H1 (cell line): ENCODE measurements around the gene NSUN7. TPM values are rescaled to one million over a fixed set of nuclear protein-coding genes. Genes with fewer than 3 reads are reported as not detected.

Source experiments
- CTCF ChIA-PET: fragments of 300-600 bp; sonication (Branson Sonifier 250); formaldehyde crosslinking; loops from one replicate; lab custom pipeline; 2021; ENCODE audit not compliant: partially characterized antibody; lab: Charles Lee
- POLR2A ChIA-PET: fragments of 300-600 bp; sonication (Branson Sonifier 250); formaldehyde crosslinking; loops from one replicate; lab custom pipeline; 2021; ENCODE audit warnings: inconsistent platforms; ENCODE audit not compliant: partially characterized antibody; lab: Charles Lee
- DNase-seq, 2 experiments: peaks; one replicate each; pipeline versions ENCODE4 v3.0.0 to v3.0.0-alpha.2; 2010 to 2022; ENCODE audit warnings: low spot score in 2 of 2, low read depth in 1 of 2, mixed read lengths in 1 of 2
- FAIRE-seq: peaks from 2 replicates; lab custom pipeline; 2011; peaks lifted over from hg19 to GRCh38; lab: Jason Lieb, UNC
- H2AFZ ChIP-seq: 2 replicates; pipeline ENCODE4 v1.8.1; 2012; ENCODE audit warnings: low read length, inconsistent platforms
- H2AK5ac ChIP-seq: 2 replicates; pipeline ENCODE4 v1.6.1; 2013; ENCODE audit warnings: low read depth, low read length
- H2BK120ac ChIP-seq: replicated peaks from 2 replicates; pipeline ENCODE3; 2013; ENCODE audit warnings: low read depth, low read length, inconsistent platforms
- H2BK12ac ChIP-seq: 2 replicates; pipeline ENCODE4 v1.6.1; 2013; ENCODE audit warnings: low read depth, low read length
- H2BK15ac ChIP-seq: 2 replicates; pipeline ENCODE4 v1.6.1; 2013; ENCODE audit warnings: low read length
- H2BK20ac ChIP-seq: 2 replicates; pipeline ENCODE4 v1.6.1; 2013; ENCODE audit warnings: low read length
- H2BK5ac ChIP-seq: 2 replicates; pipeline ENCODE4 v1.6.1; 2013; ENCODE audit warnings: low read depth, low read length
- H3K14ac ChIP-seq: 2 replicates; pipeline ENCODE4 v1.6.1; 2013; ENCODE audit warnings: inconsistent platforms; ENCODE audit not compliant: insufficient read length
- H3K18ac ChIP-seq: 2 replicates; pipeline ENCODE4 v1.6.1; 2013; ENCODE audit warnings: low read length; ENCODE audit errors: extremely low read depth
- H3K23ac ChIP-seq: 2 replicates; pipeline ENCODE4 v1.6.1; 2013; ENCODE audit warnings: inconsistent platforms; ENCODE audit not compliant: insufficient read length
- H3K23me2 ChIP-seq: 2 replicates; pipeline ENCODE4 v1.6.1; 2013; ENCODE audit warnings: low read depth, low read length
- H3K27ac ChIP-seq: 2 replicates; pipeline ENCODE4 v1.6.1; 2011; ENCODE audit warnings: low read depth, low read length, inconsistent platforms
- H3K27me3 ChIP-seq, 4 experiments: replicated peaks in 1 of 4; 1 replicate in 1 of 4; 2 replicates in 3 of 4; pipeline versions ENCODE4 v1.6.1 to v1.8.1; 2011 to 2013; ENCODE audit warnings: low read length in 3 of 4, mild to moderate bottlenecking in 3 of 4, inconsistent platforms in 2 of 4, mixed read lengths in 2 of 4, moderate library complexity in 1 of 4; ENCODE audit not compliant: control insufficient read depth in 3 of 4, insufficient read depth in 3 of 4; ENCODE audit errors: extremely low read depth in 1 of 4
- H3K36me3 ChIP-seq, 4 experiments: 2 replicates each; pipeline versions ENCODE4 v1.6.1 to v1.8.1; 2011 to 2013; ENCODE audit warnings: mild to moderate bottlenecking in 4 of 4, low read length in 3 of 4, moderate library complexity in 2 of 4, control low read depth in 1 of 4, inconsistent platforms in 1 of 4; ENCODE audit not compliant: insufficient read depth in 4 of 4, control insufficient read depth in 2 of 4
- H3K4ac ChIP-seq: replicated peaks from 2 replicates; pipeline ENCODE3; 2013; ENCODE audit warnings: low read length, low read depth, mixed read lengths, inconsistent platforms; ENCODE audit not compliant: insufficient read length
- H3K4me1 ChIP-seq, 4 experiments: replicated peaks in 1 of 4; 1 replicate in 1 of 4; 2 replicates in 3 of 4; pipeline versions ENCODE4 v1.6.1 to v1.8.1; 2011 to 2013; ENCODE audit warnings: low read length in 3 of 4, inconsistent platforms in 2 of 4, mixed read lengths in 1 of 4; ENCODE audit not compliant: insufficient read depth in 4 of 4, control insufficient read depth in 3 of 4
- H3K4me2 ChIP-seq, 2 experiments: 2 replicates each; pipeline versions ENCODE4 v1.6.1 to v1.8.1; 2011 to 2013; ENCODE audit warnings: low read depth in 2 of 2, low read length in 2 of 2, control low read depth in 1 of 2, inconsistent platforms in 1 of 2, mild to moderate bottlenecking in 1 of 2; ENCODE audit not compliant: insufficient read depth in 1 of 2
- H3K4me3 ChIP-seq, 4 experiments: fragments of 200-600, 300-600 bp in 1 of 4; sonication (generic), shearing (Covaris generic), sonication (Bioruptor Twin) in 1 of 4; 2 replicates each; pipeline versions ENCODE4 v1.5.1 to v1.8.1; 2011 to 2016; ENCODE audit warnings: low read length in 4 of 4, low read depth in 3 of 4, control low read depth in 2 of 4, inconsistent platforms in 2 of 4, mild to moderate bottlenecking in 2 of 4, mixed read lengths in 1 of 4, moderate library complexity in 1 of 4; ENCODE audit not compliant: insufficient read depth in 2 of 4; ENCODE audit errors: extremely low read depth in 1 of 4
- H3K56ac ChIP-seq: replicated peaks from 2 replicates; pipeline ENCODE3; 2013; ENCODE audit warnings: low read depth, mild to moderate bottlenecking, mixed read lengths, low read length, inconsistent platforms; ENCODE audit not compliant: insufficient read length
- H3K79me1 ChIP-seq: 2 replicates; pipeline ENCODE4 v1.6.1; 2013; ENCODE audit warnings: low read depth, low read length, control low read depth
- H3K79me2 ChIP-seq, 2 experiments: 2 replicates each; pipeline versions ENCODE4 v1.6.1 to v1.8.1; 2012 to 2013; ENCODE audit warnings: low read length in 2 of 2, mild to moderate bottlenecking in 2 of 2, inconsistent platforms in 1 of 2; ENCODE audit not compliant: insufficient read depth in 2 of 2, control insufficient read depth in 1 of 2
- H3K9ac ChIP-seq, 4 experiments: replicated peaks in 1 of 4; 1 replicate in 1 of 4; 2 replicates in 3 of 4; pipeline versions ENCODE4 v1.6.1 to v1.8.1; 2011 to 2013; ENCODE audit warnings: low read depth in 3 of 4, low read length in 3 of 4, control low read depth in 2 of 4, mild to moderate bottlenecking in 2 of 4, moderate library complexity in 2 of 4, inconsistent platforms in 1 of 4; ENCODE audit errors: extremely low read depth in 1 of 4
- H3K9me3 ChIP-seq, 2 experiments: 2 replicates each; pipeline versions ENCODE4 v1.6.1 to v1.8.1; 2012 to 2013; ENCODE audit warnings: mild to moderate bottlenecking in 2 of 2, moderate library complexity in 2 of 2, control low read depth in 1 of 2, inconsistent platforms in 1 of 2, low read depth in 1 of 2, low read length in 1 of 2, mixed read lengths in 1 of 2; ENCODE audit not compliant: insufficient read depth in 2 of 2
- H4K20me1 ChIP-seq, 2 experiments: replicated peaks in 1 of 2; 2 replicates each; pipeline versions ENCODE3 to v1.8.1; 2011 to 2013; ENCODE audit warnings: inconsistent platforms in 2 of 2, low read length in 2 of 2, mild to moderate bottlenecking in 1 of 2; ENCODE audit not compliant: insufficient read depth in 2 of 2, control insufficient read depth in 1 of 2
- H4K5ac ChIP-seq: 2 replicates; pipeline ENCODE4 v1.6.1; 2013; ENCODE audit warnings: low read length, low read depth, mixed read lengths, inconsistent platforms; ENCODE audit not compliant: insufficient read length
- H4K8ac ChIP-seq: 2 replicates; pipeline ENCODE4 v1.8.0; 2013; ENCODE audit warnings: mild to moderate bottlenecking, moderate library complexity, low read length, inconsistent platforms; ENCODE audit not compliant: insufficient read depth; ENCODE audit errors: extremely low read depth
- H4K91ac ChIP-seq: replicated peaks from 2 replicates; pipeline ENCODE3; 2013; ENCODE audit warnings: low read length, mixed read lengths, inconsistent platforms; ENCODE audit not compliant: insufficient read length
- RAD21 ChIP-seq, 2 experiments: IDR thresholded peaks in 1 of 2; conservative IDR thresholded peaks in 1 of 2; 2 replicates each; pipeline ENCODE4 v1.6.1; 2011; ENCODE audit warnings: low read depth in 2 of 2, low read length in 2 of 2, improper control_type of control experiment in 1 of 2, inconsistent platforms in 1 of 2, mild to moderate bottlenecking in 1 of 2, moderate library complexity in 1 of 2
- SIX5 ChIP-seq: IDR thresholded peaks from 2 replicates; pipeline ENCODE4 v1.6.1; 2011; ENCODE audit warnings: mild to moderate bottlenecking, low read depth, low read length
- WGBS, 2 experiments: shearing (Covaris generic) in 1 of 2; methylation state at CpG; one replicate each; pipeline versions ENCODE4 v1.1.6 to v1.1.7; 2013 to 2015; ENCODE audit warnings: low lambda C conversion rate in 2 of 2, mixed read lengths in 2 of 2, inconsistent platforms in 1 of 2, low coverage in 1 of 2, missing lambda C conversion rate in 1 of 2; ENCODE audit not compliant: insufficient replicate concordance in 2 of 2, insufficient coverage in 1 of 2, insufficient read length in 1 of 2; ENCODE audit errors: extremely low coverage in 1 of 2, missing lambda C conversion rate in 1 of 2; 5-methylcytosine and 5-hydroxymethylcytosine counted together
- polyA plus RNA-seq, 7 experiments: library from polyadenylated mRNA; depleted of rRNA in 3 of 7; stranded (reverse) in 5 of 7; unstranded in 2 of 7; fragments of >200 nt in 5 of 7; fragments of 200-250 nt in 2 of 7; gene quantifications; 1 replicate in 5 of 7; 2 replicates in 1 of 7; 4 replicates in 1 of 7; pipeline versions ENCODE4 v1.2.1 to v1.2.3, GENCODE V29; 2011 to 2013; ENCODE audit warnings: missing spikeins in 2 of 7, mixed read lengths in 2 of 7
- total RNA-seq: library from RNA; stranded (reverse); fragmentation: NEBNext Ultra II Directional; extraction: Animal tissue kit (Norgen Biotek cat#: 25700); gene quantifications from 2 replicates; pipeline ENCODE4 v1.2.1, GENCODE V29; 2021

The NSUN7 gene
- total and polyA plus RNA-seq, 2 of the 8 experiments (the other 6 are each of a cell fraction or from before 2014, with no cell fraction given): 8.8 to 24.4 TPM

- Histone ChIP-seq H3K14ac (no peak overlapping the region), H3K27ac (no peak overlapping the region), H4K5ac (no peak overlapping the region), H3K4me2 (no peak overlapping the region), H3K79me1 (no peaks in the 10 kb centered on the region), H2AK5ac (no peak overlapping the region), H3K4me3 (no peak overlapping the region), H4K91ac (no peak overlapping the region), H3K4ac (no peak overlapping the region), H3K9ac (no peak overlapping the region), H3K9me3 (no peaks in the 10 kb centered on the region), H3K27me3 (no peaks in the 10 kb centered on the region), H3K56ac (no peak overlapping the region), H3K18ac (no peak overlapping the region), H2BK15ac (no peak overlapping the region), H4K8ac (no peak overlapping the region), H3K36me3 (no peaks in the 10 kb centered on the region), H3K79me2 (no peaks in the 10 kb centered on the region), H4K20me1 (no peaks in the 10 kb centered on the region), H2BK120ac (no peak overlapping the region), H3K23ac (no peak overlapping the region), H2AFZ (no peak overlapping the region), H3K23me2 (no peaks in the 10 kb centered on the region), H3K4me1 (no peaks in the 10 kb centered on the region; a peak in 1 of 7 replicates), H2BK12ac (no peak overlapping the region), H2BK5ac (no peak overlapping the region)
- 89% methylated on average over 3 of the region's 3 CpGs; no CpG with 5 or more reads in 1 of the 2 experiments for WGBS, 2 experiments
- FAIRE-seq: no peak
- ChIA-PET CTCF (no interaction called here), POLR2A (interaction anchor here (1.5 kb wide), 1 partner anchor 9 kb away, joined by 3 read pairs; no protein-coding TSS in a partner anchor)
- no peak for TF ChIP-seq SIX5
- no peak for TF ChIP-seq RAD21 (IDR thresholded peaks at IDR 0.05 in 1 of 2, conservative IDR thresholded peaks at IDR 0.05 in 1 of 2; ENCODE audit: low read depth in 2 of 2, low read length in 2 of 2)
- TF ChIP-seq, all 59 proteins: peak for 0
- DNase-seq: no peak
- H2BK20ac ChIP-seq: no peak overlapping the region
Observed at GRCh38 chr4:40744218-40744617, 5.5 kb upstream of the NSUN7 start.
